Lung microvascular endothelial cell (primary cell): ENCODE measurements around the gene SLC26A8. TPM values are rescaled to one million over a fixed set of nuclear protein-coding genes. Genes with fewer than 3 reads are reported as not detected.
"Not testable (repeated sequence)": the region's sequence is repeated elsewhere in the genome, so short reads cannot be mapped to it uniquely, and the experiment has no call there.

Experiments
- DNase-seq, 2 donors: peaks; one replicate each; pipeline versions ENCODE4 v3.0.0 to v3.0.0-alpha.2; 2010; ENCODE audit warnings: low read depth in 2 of 2
- total RNA-seq: library from RNA; depleted of rRNA; stranded (reverse); fragments of >200 nt; gene quantifications from 2 replicates; pipeline ENCODE4 v1.2.1, GENCODE V29; 2014

Gene SLC26A8
- total RNA-seq, 1 donor from 2014 or later: not detected

DNA sequence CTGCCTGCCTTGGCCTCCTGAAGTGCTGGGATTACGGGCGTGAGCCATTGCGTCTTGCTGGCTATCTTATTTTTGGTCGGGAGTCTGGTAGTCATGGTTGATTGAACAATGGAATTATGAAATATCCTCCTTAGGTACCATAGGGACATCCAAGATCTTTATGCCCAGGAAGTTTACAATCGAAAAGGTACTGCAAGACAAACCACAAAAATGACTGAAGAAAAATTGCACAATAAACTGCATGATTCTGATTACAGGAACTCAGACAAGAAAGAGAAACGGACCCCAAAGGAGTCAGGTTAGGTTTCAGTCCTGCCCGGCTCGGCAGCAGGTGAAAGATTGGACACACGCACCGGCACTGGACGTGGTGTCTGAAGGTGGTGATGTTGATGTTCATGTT is 5.3 kb downstream of the SLC26A8 start:
- no peak for DNase-seq

DNA sequence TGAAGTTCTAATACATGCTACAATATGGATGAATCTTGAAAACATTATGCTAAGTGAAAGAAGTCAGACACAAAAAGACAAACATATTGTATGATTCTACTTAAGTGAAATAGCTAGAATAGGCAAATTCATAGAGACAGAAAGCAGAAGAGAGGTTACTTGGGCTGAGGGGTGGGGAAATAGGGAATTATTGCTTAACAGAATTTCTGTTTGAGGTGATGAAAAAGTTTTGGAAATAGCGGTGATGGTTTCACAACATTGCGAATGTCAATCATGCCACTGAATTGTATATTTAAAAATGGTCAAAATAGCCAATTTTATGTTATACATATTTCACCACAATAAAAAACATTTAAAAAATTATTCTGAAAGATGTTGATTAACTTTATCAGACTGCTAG is 6.1 kb downstream of the SLC26A8 start:
- no peak for DNase-seq

DNA sequence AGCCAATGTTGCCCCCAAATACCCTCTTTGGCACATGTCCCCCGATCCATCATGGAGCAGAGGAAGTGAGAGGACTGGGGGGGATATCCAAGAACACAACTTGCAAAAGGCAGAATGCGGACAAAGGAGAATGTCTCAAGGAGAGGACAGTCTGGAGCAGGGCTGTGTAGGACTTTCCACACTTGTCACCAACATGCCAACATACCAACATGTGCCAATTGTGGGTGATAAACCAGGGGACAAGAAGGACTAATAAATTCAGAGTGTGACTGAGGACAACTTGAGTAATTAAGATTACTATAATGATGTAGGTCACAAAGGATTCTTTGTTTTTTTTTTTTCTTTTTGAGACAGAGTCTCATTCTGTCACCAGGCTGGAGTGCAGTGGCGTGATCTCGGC is 8.8 kb downstream of the SLC26A8 start:
- DNase-seq: no peak

DNA sequence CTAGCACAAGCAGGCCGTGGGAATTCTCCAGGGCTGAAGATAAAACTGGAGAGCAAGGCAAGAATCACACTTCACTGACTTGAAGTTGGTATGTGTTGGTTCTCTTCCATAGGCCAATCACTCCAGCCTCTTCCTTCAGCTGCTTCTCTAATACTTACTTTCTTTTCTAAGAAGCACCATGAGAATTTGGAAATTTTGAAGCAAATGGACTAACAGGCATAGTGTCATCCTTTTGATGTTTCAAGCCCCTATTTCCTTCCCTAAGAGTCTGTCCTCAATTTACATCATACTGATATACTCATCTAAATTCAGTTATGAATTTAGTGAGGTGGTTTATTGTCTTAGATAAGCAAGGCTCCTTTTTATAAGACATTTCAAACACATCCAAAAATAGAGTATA is 24.0 kb downstream of the SLC26A8 start:
- DNase-seq: no peak

DNA sequence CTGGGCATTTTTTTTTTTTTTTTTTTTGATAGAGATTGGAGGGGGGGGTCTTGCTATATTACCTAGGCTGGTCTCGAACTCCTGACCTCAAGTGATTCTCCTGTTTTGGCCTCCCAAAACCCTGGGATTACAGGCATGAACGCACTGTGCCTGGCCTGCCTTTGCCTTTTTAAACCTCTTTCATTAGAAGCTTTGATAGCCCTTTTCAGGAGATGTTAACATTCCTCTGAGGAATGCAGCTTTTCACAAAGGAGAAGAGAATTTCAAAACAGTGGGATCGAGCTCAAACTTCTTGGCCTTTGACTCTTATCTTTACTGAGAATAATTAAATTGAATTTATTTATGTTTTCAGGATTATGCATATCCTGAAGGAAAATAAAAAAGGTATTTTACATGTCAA is 31.3 kb downstream of the SLC26A8 start:
- no peak for DNase-seq

DNA sequence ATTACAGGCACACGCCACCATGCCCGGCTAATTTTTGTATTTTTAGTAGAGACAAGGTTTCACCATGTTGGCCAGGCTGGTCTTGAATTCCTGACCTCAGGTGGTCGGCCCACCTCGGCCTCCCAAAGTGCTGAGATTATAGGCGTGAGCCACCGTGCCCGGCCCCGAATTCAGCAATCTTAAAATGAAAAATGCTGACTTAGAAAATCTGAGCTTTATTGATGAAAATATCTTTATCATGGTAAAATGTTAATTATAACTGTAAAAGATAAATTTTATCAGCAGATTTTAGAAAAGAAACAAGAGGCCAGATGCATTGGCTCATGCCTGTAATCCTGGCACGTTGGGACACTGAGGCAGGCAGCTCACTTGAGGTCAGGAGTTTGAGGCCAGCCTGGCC is 36.4 kb downstream of the SLC26A8 start:
- not testable (repeated sequence) for DNase-seq

DNA sequence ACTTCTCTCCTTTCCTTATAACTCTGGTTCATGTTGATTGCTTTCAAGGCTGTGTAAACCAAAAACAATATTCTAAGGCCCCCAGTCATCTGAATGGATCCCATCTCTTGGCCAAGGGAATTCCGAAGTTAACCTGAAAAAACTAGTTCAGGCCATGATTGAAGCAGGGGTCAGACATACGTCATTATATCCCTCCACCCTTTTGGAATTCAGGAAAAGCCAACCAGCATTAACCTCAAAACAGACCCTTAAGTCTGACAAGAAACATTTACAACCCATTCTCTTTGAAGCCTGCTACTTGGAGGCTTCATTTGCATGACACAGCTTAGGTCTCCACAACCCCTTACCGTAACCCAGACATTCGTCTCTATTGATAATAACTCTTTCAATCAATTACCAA is 39.7 kb downstream of the SLC26A8 start:
- DNase-seq: no peak

DNA sequence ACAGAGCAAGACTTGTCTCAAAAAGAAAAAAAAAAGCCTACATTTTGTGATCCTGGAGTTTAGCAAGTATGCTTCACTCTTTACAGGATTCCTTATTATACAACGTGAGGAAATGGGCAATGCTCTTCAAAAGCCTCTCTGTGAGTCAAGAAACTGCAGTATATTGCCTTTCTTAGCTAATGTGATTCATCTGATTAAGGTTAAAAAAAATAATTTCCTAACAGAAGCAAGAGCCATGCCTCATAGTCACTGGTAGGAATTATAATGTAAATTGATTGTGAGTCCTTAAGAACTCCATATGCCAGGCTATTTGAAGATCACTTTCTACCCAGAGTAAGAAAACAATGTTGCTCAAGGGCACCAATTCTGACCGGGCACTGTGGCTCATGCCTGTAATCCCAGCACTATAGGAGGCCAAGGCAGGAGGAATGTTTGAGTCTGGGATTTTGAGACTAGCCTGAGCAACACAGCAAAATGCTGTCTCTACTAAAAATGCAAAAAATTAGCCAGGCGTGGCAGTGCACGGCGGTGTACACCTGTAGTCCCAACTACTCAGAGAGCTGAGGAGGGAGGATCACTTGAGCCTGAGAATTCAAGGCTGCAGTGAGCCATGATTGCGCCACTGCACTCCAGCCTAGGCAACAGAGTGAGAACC is 43.3 kb downstream of the SLC26A8 start:
- DNase-seq: no peak

DNA sequence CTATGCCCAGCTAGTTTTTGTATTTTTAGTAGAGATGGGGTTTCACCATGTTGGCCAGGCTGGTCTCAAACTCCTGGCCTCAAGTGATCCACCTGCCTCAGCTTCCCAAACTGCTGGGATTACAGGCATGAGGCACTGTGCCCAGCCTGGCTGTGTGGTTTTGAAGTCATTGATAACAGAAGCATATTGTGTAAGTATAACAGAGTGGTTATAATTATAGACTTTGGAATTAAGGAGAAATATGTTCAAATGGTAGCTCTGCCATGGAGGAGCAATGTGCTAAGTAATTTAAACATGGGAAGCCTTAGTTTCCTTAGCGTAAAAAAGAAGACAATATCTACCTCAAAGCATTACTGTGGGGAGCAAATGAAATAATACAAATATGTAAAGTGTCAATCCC is 44.3 kb downstream of the SLC26A8 start:
- DNase-seq: not testable (repeated sequence)

DNA sequence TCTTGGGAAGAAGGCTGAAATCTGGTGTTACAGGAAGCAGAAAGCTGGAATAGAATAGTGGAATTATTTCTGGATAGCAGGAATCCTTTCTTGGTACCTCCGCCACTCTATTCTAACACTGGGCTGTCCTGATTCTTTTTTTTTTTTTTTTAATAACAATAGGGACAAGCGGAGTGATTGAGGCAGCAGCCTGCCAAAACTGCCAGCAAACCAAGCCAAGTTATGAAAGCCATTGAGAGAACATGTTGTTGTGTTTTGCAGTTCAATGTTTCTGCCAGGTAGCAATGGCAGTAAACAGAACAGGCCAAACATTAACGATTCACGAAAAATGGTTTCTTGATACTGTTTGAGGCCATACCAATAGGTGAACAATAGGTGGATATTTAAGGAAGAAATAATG is 47.1 kb downstream of the SLC26A8 start:
- DNase-seq: peak in 1 of 2 donors; percentile 40

DNA sequence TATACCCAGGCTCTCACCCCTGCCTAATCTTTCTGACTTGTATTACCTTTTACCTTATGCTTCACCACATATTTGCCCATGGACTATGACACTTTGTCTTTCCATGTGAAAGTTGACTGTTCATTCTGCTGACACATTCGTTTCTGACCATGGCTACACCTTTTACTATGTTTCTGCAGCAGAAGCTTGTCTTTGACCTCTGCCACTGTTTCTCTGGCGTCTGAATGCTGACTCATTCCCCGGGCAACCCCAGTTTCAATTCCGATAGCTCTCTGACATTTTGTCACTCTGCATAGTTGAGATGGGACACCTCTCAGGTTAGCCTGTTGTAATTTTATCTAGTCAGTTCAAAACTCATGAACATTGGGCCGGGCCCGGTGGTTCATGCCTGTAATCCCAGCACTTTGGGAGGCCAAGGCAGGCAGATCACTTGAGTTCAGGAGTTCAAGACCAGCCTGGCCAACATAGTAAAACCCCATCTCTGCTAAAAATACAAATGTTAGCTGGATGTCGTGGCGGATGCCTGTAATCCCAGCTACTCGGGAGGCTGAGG is 50.7 kb downstream of the SLC26A8 start:
- DNase-seq: peak; percentile 7 to 56

DNA sequence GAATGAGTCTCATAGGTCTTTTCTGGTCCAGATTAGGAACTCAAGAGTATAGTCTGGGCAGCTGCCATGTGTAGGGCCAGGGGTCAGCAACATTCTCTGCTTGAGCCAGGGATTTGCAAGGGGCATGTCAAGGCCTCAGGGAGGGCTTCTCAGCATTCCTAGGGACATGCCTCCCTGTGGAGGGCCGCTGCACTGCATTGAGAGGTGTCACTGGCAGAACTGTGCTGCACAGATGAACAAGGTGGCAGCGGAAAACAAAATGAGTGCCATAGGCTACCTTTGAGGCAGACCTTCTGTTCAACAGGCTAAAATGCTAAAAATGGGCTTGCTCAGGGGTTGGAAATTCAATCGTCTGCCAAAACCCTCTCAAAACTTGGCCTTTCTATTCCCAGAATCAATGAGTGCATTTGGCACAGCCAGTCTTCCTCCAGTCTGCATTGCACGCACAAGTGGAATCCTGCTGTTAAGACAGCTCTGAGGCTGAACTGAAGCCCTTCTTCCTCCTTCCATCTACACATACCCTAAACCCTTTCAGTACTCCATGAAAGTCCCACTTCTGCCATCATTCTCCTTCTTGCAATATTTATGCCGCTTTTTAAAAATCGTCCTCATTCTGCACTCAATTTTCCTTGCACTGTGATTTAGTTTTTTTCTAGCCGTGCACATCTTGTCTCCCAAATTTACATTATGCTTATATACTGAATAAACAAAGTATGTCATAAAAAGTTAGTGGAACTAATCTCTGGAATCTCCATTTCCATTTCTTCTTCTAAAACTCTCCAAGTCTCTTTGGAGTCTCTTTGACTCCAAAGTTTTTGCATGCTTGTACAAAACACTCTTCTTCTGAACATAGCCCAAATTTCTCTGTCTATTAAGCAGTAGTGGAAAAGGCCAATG is 51.7 kb downstream of the SLC26A8 start:
- no peak for DNase-seq

DNA sequence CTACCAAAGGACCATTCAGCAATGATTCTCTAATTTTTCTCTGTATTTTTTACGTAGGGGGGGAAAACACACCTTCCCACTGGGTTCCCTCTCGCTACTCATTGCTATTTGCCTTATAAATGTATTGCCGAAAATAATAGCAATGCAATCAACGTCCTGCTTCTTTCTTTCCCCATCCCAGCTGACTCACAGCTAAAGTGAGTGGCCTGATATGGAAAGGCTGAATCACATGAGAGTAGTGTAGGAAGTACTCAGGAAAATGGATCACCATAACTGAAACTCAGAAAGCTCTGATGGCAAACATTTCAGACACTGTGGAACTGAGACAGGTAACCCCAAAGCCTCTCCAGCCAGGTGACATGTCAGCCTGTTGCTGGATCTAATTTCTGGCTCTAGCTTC is 54.3 kb downstream of the SLC26A8 start:
- DNase-seq: peak; percentile 75 to 83

DNA sequence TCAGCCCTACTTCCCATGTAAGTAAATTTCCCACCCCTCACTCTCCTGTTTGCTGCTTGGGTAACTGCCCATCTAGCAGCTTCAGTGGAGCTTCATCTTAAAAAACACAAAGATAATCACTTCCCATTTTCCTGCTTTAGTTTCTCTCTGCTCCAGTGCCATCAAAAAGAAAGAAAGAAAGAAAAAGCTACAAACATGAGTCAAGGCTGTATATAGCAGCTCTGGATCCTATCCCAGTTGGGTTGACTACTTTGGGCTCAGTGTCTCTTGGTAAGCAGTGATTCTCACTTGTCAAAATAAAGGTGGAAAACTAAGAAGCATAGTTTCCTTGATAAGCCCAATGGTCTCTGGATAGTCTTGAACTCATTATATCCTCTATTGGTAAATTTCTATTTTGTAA is 54.8 kb downstream of the SLC26A8 start:
- no peak for DNase-seq

DNA sequence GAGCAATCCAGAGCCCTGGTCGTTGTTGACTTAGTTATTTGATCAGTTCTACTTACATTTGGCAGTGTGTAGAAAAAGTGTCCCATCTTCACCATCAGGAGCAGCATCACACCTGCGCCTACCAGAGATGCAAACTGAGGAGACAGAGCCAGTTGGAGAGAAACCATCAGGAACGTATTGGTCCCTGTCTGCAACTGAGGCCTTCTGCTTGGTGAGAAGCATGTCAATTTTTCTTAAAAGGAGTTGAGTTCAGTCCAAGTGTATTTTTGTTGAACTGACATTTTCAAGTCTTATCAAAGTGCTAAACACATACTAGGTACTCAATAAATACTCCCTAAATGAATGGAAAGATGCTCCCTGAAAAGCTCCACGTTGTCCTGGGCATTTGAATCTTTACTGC is 55.6 kb downstream of the SLC26A8 start:
- DNase-seq: no peak

DNA sequence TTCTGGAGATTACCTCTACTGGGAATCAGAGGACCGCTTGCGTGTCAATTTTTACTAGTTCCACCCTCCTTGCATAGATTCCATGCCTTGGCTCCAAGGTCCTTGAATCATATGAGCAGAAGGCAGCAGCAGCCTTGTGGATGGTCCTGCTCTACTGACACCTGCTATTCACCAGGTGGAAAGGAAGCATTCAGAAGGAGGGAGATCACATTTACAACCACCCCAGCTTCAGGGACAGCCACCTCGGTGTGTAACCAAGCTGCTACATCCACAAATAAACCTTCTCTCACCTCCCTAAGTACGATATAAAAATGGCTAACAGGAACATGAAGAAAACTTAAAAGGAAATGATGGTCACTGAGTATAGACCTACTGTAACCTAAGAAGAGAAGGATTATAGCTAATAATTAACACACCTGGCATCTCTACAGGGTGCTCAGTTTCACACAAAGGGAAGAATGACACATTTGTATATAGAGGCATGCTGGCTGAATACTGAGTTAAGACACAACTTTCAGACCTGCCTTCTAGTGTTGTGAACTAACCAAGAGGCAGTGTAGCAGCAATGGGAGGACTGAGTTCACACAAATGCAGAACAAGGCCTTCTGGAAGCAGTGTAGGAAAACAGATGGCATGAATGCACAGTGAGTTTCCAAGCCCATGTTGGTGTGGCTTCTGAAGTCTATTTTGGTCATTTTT is 57.2 kb downstream of the SLC26A8 start:
- DNase-seq: no peak

DNA sequence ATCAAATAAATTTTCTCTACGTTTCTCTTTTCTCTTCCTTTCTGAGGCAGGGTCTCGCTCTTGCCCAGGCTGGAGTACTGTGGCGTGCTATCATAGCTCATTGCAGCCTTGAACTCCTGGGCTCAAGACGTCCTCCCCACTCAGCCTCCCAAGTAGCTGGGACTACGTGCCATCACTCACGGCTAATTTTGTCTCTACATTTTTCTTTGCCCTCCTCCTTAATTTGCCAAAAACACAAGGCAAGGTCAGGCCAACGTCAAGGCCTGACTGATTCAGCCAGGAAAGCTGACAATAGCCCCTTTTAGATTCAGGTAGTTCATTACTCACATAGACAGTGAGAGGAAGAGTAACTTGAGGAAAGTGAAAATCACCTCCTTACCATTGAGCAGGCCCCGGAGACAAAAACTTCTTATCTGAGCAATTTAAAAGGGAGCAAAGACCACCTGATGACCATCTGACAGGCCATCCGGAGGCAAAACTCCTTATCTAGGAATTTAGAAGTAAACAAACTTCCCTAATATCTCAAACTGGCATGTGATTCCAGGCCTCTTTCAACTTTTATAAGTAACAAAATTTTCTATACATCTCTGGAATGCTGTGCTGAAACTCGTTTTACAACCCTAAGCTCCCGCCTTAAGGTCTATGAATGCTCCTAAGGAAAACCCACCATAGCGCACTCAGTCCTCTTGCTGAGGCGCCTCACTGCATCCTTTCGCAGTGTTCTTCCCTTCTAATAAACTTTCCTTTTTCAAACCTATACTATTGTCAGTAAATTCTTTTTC is 61.5 kb downstream of the SLC26A8 start:
- DNase-seq: no peak

DNA sequence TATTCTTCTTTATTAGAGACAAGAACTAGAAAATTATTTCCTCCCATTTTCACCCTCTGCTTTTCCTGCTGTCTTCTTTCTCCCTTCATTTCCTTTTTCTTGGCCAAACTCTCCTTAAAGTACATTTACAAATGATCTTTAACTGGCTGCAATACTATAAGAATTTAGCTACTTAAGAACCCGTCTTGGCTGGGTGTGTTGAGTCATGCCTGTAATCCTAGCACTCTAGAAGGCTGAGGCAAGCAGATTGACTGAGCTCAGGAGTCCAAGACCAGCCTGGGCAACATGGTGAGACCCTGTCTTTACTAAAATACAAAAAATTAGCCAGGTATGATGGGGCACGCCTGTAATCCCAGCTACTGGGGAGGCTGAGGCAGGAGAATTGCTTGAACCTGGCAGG is 64.3 kb downstream of the SLC26A8 start:
- DNase-seq: no peak

DNA sequence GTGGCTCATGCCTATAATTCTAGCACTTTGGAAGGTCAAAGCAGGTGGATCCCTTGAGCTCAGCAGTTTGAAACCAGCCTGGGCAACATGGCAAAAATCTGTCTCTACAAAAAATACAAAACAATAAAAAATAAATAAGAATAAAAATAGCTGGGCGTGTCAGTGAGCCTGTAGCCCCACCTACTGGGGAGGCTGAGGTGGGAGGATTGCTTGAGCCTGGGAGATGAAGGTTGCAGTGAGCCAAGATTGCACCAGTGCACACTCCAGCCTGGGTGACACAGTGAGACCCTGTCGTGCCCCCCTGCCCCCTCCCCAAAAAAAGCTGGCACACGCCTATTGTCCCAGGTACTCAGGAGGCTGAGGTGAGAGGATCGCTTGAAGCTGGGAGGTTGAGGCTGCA is 68.5 kb downstream of the SLC26A8 start:
- peak; percentile 14 for DNase-seq

DNA sequence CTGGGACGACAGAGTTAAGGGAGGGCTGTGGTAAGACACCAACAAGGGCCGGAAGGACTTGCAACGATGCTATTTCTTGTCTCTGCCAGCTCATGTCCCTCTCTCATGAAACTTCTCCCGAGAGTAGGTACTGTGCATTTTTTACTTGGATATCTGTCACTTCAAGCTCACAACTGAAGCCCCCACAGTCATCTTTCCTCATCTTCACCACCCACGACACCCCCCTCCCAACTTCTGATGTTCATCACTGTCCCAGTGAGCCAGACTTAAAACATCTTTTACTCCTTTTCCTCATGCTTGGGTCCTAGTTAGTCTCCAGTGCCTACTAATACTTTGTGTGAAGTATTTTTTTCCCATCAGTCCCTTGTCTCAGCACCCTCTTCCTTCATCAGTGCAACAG is 68.9 kb downstream of the SLC26A8 start:
- no peak for DNase-seq

DNA sequence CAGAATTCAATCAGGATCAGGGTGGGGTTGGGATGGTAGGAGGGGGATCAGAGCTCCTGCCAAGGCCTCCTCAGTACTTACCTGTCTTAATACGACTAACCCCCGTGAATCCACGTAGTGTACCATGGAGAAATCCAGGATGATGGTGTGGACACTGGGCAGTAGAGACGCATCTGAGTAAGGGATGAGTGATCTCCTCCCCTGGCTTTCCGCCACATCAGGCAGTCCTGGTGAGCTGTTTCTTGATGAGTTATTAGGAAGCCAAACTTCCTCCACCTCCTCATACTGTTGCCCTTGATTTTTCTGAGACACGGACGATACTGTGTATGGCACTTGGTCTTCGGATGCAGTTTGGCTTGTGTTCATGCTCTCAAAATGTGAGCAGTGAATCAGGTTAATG is 69.4 kb downstream of the SLC26A8 start:
- peak in 1 of 2 donors; percentile 74 for DNase-seq
